Psoas muscle (tissue), 8 donors: ENCODE results near the gene IL1RN. TPM values are rescaled to one million over a fixed set of nuclear protein-coding genes. Genes with fewer than 3 reads are reported as not detected.

ENCODE experiments used
- ATAC-seq, 4 donors: fragments of 200-7000 bp; cut with Tn5 transposase; one replicate each; pipeline ENCODE4 v1.9.1; 2020; ENCODE audit warnings: moderate library complexity in 3 of 4, mild to moderate bottlenecking in 2 of 4
- DNase-seq, 2 donors: peaks; one replicate each; pipeline ENCODE4 v3.0.0-alpha.2; 2020
- H3K27ac ChIP-seq: fragments of 200-600 bp; one replicate; pipeline ENCODE4 v1.8.0; 2022
- H3K27me3 ChIP-seq, 3 donors: fragments of 200-600 bp in 1 of 3; one replicate each; pipeline versions ENCODE4 v1.6.1 to v1.8.0; 2013 to 2022; ENCODE audit warnings: low read length in 2 of 3, mild to moderate bottlenecking in 2 of 3, moderate library complexity in 1 of 3; ENCODE audit not compliant: insufficient read depth in 3 of 3
- H3K36me3 ChIP-seq, 2 donors: fragments of 200-600 bp in 1 of 2; one replicate each; pipeline versions ENCODE4 v1.6.1 to v1.8.0; 2013 to 2022; ENCODE audit warnings: low read depth in 1 of 2, mild to moderate bottlenecking in 1 of 2, moderate library complexity in 1 of 2; ENCODE audit not compliant: insufficient read depth in 1 of 2
- H3K4me1 ChIP-seq: fragments of 200-600 bp; one replicate; pipeline ENCODE4 v1.8.0; 2022
- H3K4me3 ChIP-seq: fragments of 200-600 bp; one replicate; pipeline ENCODE4 v1.8.0; 2022; ENCODE audit warnings: mild to moderate bottlenecking
- H3K9me3 ChIP-seq: fragments of 200-600 bp; one replicate; pipeline ENCODE4 v1.8.0; 2022
- WGBS, 3 donors: extraction: QIAGEN DNeasy Blood & Tissue Kit; methylation state at CpG; one replicate each; pipeline versions ENCODE4 v1.1.6 to v1.1.7; 2013; 5-methylcytosine and 5-hydroxymethylcytosine counted together
- intact Hi-C, 2 donors: fragments of 100-400 bp; cut with DNase I; formaldehyde crosslinking; loops; one replicate each; pipeline versions ENCODE4 v1.11.0 to v1.14.2; 2022
- polyA plus RNA-seq, 3 donors: library from polyadenylated mRNA; stranded (reverse); fragments of 200-250 nt; gene quantifications; one replicate each; pipeline ENCODE4 v1.2.3, GENCODE V29; 2013
- total RNA-seq, 4 donors: library from RNA; stranded (reverse); fragmentation: NEBNext Ultra II Directional in 2 of 4; extraction: Animal tissue kit (Norgen Biotek cat#: 25700) in 2 of 4; gene quantifications; one replicate each; pipeline versions ENCODE4 v1.2.1 to v1.2.4, GENCODE V29; 2021 to 2023
- TF ChIP-seq, protein P1 (sequence below): fragments of 200-600 bp; IDR thresholded peaks from one replicate; pipeline ENCODE4 v1.8.0; 2022; ENCODE audit warnings: antibody characterized with exemption
- donor health status: healthy with polysubstance abuse.
- donor health status: DM: no; HTN: no; CAD: no; lungs with moderate emphysema.
- donor health status: Bipolar disorder and iron deficiency.
- donor health status: healthy.
- donor health status: DM: yes; HTN: yes; CAD: no.
- donor health status: DM: no; HTN: no; CAD: no.
- donor health status: DM: no; HTN: no; CAD: no.
- donor health status: DM: yes; HTN: yes; CAD: no.

The IL1RN gene
- total and polyA plus RNA-seq, 7 donors = 0.09 to 2.0 (median 0.24) TPM; not detected in 1

DNA sequence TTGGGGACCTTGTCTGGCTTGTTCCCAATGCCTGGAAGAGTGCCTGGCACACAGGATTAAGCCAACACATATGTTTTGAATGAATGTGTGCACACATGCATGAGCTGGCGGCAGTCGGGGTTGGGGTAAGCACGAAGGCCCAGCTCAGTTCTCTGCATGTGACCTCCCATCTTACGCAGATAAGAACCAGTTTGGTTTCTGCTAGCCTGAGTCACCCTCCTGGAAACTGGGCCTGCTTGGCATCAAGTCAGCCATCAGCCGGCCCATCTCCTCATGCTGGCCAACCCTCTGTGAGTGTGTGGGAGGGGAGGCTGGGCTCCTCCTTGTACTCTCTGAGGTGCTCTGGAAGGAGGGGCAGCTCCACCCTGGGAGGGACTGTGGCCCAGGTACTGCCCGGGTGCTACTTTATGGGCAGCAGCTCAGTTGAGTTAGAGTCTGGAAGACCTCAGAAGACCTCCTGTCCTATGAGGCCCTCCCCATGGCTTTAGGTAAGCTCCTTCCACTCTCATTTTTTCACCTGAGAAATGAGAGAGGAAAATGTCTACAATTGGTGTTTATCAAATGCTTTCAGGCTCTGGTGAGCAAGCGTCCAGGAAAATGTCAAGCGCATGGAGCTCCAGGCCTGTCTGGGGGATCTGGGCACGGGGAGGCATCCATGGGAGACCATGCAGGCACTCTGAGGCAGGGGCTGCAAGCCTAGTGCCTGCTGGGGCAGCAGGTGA, 9.7 kb upstream of the IL1RN start:
- WGBS, 3 donors = 64 to 75% (median 69%) methylated on average over 9 of the region's 9 CpGs
- Histone ChIP-seq H3K36me3 (no peaks in the 10 kb centered on the region), H3K27me3 (no peaks in the 10 kb centered on the region), H3K4me3 (no peak overlapping the region), H3K27ac (no peak overlapping the region), H3K9me3 (no peaks in the 10 kb centered on the region), H3K4me1 (no peaks in the 10 kb centered on the region)
- TF ChIP-seq, protein P1, sequence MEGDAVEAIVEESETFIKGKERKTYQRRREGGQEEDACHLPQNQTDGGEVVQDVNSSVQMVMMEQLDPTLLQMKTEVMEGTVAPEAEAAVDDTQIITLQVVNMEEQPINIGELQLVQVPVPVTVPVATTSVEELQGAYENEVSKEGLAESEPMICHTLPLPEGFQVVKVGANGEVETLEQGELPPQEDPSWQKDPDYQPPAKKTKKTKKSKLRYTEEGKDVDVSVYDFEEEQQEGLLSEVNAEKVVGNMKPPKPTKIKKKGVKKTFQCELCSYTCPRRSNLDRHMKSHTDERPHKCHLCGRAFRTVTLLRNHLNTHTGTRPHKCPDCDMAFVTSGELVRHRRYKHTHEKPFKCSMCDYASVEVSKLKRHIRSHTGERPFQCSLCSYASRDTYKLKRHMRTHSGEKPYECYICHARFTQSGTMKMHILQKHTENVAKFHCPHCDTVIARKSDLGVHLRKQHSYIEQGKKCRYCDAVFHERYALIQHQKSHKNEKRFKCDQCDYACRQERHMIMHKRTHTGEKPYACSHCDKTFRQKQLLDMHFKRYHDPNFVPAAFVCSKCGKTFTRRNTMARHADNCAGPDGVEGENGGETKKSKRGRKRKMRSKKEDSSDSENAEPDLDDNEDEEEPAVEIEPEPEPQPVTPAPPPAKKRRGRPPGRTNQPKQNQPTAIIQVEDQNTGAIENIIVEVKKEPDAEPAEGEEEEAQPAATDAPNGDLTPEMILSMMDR = no peak
- DNase-seq (peak; percentile 19 to 56), ATAC-seq (no peak)
- intact Hi-C loops = no loop called here

DNA sequence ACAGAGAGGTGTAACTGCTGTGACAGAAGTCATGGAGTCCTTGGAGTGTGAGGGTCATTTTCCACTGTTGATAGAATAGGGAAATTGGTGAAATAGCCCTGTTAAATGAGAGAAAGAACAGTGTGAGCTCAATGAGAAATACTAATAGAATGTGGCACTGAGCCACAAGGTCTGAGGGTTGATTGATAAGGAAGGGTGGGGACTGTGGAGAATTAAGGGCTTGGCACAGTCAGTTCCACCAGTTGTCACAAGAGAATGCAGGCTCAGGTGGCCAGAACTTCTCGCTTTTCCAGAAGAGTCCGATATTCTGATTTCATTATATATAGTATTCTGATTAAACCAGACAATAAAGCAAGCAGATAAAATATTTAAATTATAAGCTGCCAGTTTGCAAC, 9.1 kb upstream of the IL1RN start:
- Histone ChIP-seq H3K4me1 (no peaks in the 10 kb centered on the region), H3K27ac (no peak overlapping the region), H3K4me3 (no peak overlapping the region), H3K36me3 (no peaks in the 10 kb centered on the region), H3K9me3 (no peaks in the 10 kb centered on the region), H3K27me3 (no peaks in the 10 kb centered on the region)
- ATAC-seq = no peak
- intact Hi-C loops = no loop called here
- TF ChIP-seq, protein P1 = no peak
- DNase-seq = no peak
- WGBS, 3 donors = 79 to 94% (median 91%) methylated on average over 2 of the region's 2 CpGs

DNA sequence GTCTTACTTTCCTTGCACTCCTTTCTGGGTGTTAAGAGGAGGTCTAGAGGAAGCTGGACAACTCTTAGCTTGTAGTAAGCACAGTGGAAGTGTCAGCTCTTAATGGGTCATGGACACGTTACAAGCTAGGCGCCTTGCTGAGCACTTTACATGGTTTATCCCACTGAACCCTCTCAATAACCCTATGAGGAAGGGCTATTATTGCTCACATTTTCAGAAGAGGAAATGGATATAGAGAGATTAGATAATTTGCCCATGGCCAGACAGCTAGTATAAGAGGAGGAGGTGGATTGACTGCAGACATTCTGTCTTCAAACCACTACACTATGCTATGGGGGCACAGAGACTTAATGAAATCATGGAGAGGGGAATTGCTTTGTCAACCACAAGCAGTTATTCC, 8.3 kb upstream of the IL1RN start:
- TF ChIP-seq, protein P1 = no peak
- Histone ChIP-seq H3K27ac (no peak overlapping the region), H3K27me3 (no peaks in the 10 kb centered on the region), H3K9me3 (no peaks in the 10 kb centered on the region), H3K4me1 (no peaks in the 10 kb centered on the region), H3K4me3 (no peak overlapping the region), H3K36me3 (no peaks in the 10 kb centered on the region)
- WGBS, 3 donors = 92 to 95% (median 94%) methylated on average over 2 of the region's 2 CpGs
- intact Hi-C loops = no loop called here
- ATAC-seq = no peak
- DNase-seq = no peak

- Histone ChIP-seq H3K27me3 (no peaks in the 10 kb centered on the region), H3K36me3 (no peaks in the 10 kb centered on the region), H3K27ac (no peak overlapping the region), H3K4me1 (no peaks in the 10 kb centered on the region), H3K4me3 (no peak overlapping the region), H3K9me3 (no peaks in the 10 kb centered on the region)
- DNase-seq (no peak), ATAC-seq (no peak)
- TF ChIP-seq, protein P1 = no peak
- intact Hi-C loops = no loop called here
- whole genome bisulfite sequencing, 3 donors = 65 to 85% (median 73%) methylated on average over 3 of the region's 3 CpGs
Measured at GRCh38 chr2:113120861-113121260, 6.5 kb upstream of the IL1RN start.

GRCh38 chr2:113122364-113122763, 5.0 kb upstream of the IL1RN start:
- H3K4me3 ChIP-seq = no peak overlapping the region
- ATAC-seq = no peak
- intact Hi-C loops = no loop called here
- H3K4me1 ChIP-seq = no peaks in the 10 kb centered on the region
- DNase-seq = no peak
- no peaks in the 10 kb centered on the region for H3K9me3 ChIP-seq
- WGBS, 3 donors = 52 to 62% (median 57%) methylated on average over 4 of the region's 4 CpGs
- no peak overlapping the region for H3K27ac ChIP-seq
- TF ChIP-seq, protein P1 = no peak
- no peaks in the 10 kb centered on the region for H3K36me3 ChIP-seq
- no peaks in the 10 kb centered on the region for H3K27me3 ChIP-seq
